Adipose tissue (tissue), 3 donors: ENCODE data around the gene PANX1. TPM values are rescaled to one million over a fixed set of nuclear protein-coding genes. Genes with fewer than 3 reads are reported as not detected.
"Not testable (repeated sequence)": the region's sequence is repeated elsewhere in the genome, so short reads cannot be mapped to it uniquely, and the experiment has no call there.

Source experiments
- H3K27ac ChIP-seq: one replicate; pipeline ENCODE4 v1.5.1; 2013; ENCODE audit warnings: low read depth, low read length
- WGBS, 3 donors: extraction: QIAGEN DNeasy Blood & Tissue Kit; methylation state at CpG; one replicate each; pipeline ENCODE4 v1.1.7; 2013; 5-methylcytosine and 5-hydroxymethylcytosine counted together
- polyA plus RNA-seq, 3 donors: library from polyadenylated mRNA; stranded (reverse); fragments of 200-250 nt; gene quantifications; one replicate each; pipeline ENCODE4 v1.2.3, GENCODE V29; 2013
- donor health status: healthy with polysubstance abuse.
- donor health status: Bipolar disorder and iron deficiency.
- donor health status: healthy.

The PANX1 gene
- polyA plus RNA-seq = 10 to 100 TPM in 2 of 3 donors, 1 to 10 TPM in 1; 3.8 to 17.2 (median 10.1) TPM

DNA sequence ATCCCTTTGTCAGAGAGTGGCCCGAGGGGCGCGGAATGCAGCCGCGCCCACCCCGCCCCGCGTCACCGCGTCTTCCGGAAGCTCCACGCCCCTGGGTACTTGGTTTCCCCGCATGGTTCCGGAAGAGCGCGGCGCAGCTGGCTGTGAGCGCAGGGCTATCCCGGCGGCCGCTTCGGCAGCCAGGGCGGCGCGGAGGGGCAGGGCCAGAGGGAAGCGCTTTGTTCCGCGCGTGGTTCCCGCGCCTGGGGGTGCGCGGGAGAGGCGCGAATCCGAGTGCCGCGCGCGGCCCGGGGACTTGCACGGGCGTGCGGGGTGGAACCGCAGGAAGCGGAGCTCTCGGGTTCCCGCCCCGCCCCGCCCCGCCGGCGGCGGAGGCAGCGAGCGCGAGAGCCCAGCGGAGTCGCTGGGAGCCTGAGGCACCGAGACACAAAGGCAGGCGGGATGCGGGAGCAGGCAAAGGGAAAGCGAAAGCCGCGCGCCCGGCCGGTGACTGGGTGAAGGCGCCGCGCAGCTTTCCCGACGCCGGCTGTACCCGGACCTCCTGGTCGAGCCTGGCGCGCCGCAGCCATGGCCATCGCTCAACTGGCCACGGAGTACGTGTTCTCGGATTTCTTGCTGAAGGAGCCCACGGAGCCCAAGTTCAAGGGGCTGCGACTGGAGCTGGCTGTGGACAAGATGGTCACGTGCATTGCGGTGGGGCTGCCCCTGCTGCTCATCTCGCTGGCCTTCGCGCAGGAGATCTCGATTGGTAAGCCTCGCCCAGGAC lies at the start of gene PANX1:
Gene PANX1 (plus strand): TSS at position 96 of the 766 bp plus-strand sequence. CDS start 472 bp downstream, at position 568.
- 0% methylated on average over 81 to 92 of the region's 92 CpGs for WGBS, 3 donors

DNA sequence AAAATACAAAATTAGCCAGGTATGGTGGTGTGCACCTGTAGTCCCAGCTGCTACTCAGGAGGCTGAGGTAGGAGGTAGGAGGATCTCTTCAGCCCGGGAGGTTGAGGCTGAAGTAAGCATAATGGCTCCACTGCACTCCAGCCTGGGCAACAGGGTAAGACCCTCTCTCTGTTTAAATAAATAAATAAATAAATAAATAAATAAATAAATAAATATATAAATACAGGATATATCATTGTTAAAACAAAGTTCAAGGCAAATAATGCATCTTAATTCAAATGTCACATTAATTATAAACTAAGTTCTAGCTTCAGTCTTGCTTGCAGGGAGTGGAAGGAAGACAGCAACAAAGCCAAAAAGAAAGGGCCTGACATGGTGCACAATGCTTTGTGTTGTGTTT lies 44.5 kb upstream of the PANX1 start:
- no peak overlapping the region for H3K27ac ChIP-seq
- 89 to 97% (median 90%) methylated on average over 1 of the region's 1 CpG for WGBS, 3 donors

More for the DNA sequence above, at the start of gene PANX1:
- H3K27ac ChIP-seq = peak within 1 kb of the TSS; percentile 92

DNA sequence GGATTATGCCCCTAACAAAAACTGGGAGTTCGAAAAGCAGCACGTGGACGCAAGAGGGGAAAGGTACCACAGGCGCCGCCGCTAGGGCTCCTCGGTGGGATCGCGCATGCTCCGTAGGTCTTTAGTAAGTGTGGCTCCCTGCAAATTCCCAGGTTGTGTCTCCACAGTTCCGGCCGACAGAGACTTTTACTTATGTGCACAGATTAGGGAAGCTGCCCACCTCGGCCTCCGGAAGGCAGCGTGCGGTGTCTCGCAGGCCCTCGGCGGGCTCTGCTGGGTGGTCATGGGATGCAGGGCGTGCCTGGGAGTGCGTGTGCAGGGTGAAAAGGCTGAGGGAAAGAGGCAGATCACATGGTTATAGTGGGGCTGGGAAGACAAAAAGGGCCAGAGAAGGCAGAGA lies 39.7 kb upstream of the PANX1 start:
- H3K27ac ChIP-seq = no peak overlapping the region
- 86 to 90% (median 88%) methylated on average over 21 of the region's 21 CpGs for WGBS, 3 donors

GRCh38 chr11:94089341-94089740 lies 39.3 kb upstream of the PANX1 start:
- WGBS, 3 donors = 77 to 92% (median 87%) methylated on average over 6 of the region's 6 CpGs
- no peak overlapping the region for H3K27ac ChIP-seq

- WGBS, 3 donors = 46 to 86% (median 76%) methylated on average over 1 of the region's 1 CpG
- no peak overlapping the region for H3K27ac ChIP-seq
These were observed 38.2 kb upstream of the PANX1 start for GRCh38 chr11:94090401-94090800.

DNA sequence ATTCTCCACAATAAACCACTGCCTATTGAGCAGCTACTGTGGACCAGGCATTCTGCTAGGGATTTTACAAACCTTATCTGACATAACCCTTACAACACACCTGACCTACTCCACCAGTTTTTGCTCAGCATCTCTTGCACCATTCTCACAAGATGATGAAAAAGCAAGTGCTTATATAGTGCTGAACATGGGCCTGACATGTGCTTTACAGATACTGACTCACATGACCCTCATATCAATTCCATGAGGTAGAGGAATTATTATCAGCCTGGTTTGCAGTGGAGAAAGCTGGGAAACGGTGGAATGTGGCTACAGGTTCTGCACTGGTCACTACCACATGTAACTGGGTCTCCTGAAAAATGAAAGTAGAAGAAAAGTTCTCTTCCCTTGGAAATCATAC lies 37.5 kb upstream of the PANX1 start:
- 73 to 75% (median 73%) methylated on average over 1 of the region's 1 CpG for WGBS, 3 donors
- H3K27ac ChIP-seq = no peak overlapping the region

DNA sequence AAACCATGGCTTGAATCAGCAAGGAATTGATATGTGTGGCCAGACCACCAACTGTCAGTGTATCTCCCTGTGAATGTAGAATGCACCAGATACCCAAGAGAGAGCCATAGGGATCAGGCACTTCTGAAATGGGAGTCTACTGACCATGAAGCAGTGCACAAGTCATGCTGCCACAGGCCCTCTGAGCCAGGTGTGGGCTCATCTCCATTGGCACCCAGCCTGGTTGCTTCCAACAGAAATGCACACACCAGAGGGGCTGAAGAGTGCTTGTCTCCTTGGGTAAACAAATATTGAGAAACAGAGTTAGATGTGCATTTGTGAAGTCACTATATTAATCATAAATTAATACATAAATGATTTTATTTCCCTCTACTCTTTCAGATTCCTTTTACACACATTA lies 28.4 kb upstream of the PANX1 start:
- no peak overlapping the region for H3K27ac ChIP-seq

DNA sequence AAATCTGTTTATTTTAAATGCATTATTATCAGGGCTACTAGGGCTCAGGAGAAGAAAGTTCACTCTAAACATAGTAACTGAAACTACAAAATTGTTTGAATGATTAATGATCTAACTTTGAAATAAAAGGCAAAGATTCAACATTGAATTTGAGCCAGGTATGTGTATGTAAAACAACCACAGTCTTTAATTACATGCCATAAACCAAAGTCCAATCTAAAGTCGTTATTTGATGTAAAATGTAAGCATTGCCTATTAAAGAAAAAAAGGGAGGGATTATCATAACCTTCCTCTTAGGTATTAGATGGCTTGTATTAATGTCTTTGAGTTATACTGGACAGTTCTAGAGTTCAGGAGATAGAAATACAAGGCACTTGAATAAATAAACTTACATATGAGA lies 25.2 kb upstream of the PANX1 start:
- WGBS, 3 donors = 46 to 69% (median 58%) methylated on average over 1 of the region's 1 CpG
- no peak overlapping the region for H3K27ac ChIP-seq

DNA sequence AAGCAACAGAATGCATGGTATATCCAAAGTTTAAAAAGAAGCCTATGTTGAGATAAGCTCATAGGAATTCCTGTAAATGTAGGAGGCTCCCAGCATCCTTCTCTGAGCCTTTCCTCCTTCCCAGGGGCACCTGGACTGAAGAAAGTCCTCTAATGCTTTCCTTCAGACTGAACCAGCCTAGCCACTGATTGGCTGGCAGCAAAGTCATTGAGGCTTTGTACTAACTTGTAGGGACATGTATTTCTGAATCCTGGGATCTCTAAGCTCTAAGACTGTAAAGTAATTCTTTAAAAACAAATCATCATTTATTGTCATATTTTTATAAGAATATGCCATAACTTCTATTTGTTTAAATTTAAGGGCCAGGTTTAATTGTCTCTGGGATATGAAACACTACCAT lies 23.9 kb upstream of the PANX1 start:
- no peak overlapping the region for H3K27ac ChIP-seq

DNA sequence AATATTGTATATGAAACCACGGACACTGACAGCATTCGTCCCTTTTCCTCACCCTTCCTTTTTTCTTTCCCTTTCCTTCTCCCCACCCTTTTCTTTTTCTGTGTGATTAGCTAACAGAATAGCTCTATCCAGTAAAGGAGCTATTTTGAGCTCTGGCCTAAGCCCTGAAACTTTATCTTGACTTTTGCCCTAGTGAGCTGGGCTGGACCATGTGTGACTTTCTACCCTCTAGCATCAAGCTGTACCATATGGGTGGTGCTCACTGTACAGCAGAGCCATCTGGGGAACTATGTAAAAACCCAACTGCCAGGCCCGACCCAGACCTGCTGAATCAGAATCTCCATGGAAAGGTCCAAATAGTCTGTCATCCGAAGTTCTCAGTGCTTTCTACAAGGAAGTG lies 21.9 kb upstream of the PANX1 start:
- H3K27ac ChIP-seq = no peak overlapping the region
- WGBS, 3 donors = 86 to 94% (median 88%) methylated on average over 4 of the region's 4 CpGs

- no peak overlapping the region for H3K27ac ChIP-seq
- WGBS, 3 donors = 89 to 100% (median 90%) methylated on average over 1 of the region's 1 CpG
These were observed 21.3 kb upstream of the PANX1 start for GRCh38 chr11:94107363-94107762.

DNA sequence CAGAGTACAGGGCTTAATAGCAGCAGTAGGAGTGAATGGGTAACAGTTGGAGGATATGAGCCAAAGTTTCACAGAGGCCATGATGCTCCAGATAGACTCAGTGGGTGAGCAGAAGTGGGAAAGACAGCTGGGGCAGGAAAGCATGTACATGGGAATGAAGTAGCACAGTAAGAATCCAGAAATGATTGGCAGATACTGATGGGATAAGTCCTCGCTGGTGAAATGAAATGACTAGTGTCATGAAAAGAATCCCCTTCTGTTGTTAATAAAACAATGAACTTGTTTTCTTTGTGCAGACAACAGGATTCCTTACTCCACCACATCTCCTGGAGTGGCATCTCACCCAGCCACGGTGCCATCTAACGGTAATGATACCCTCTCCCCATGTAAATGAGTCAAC lies 17.4 kb upstream of the PANX1 start:
- 88 to 91% (median 89%) methylated on average over 3 of the region's 3 CpGs for WGBS, 3 donors
- no peak overlapping the region for H3K27ac ChIP-seq

GRCh38 chr11:94111660-94112059 lies 17.0 kb upstream of the PANX1 start:
- H3K27ac ChIP-seq = no peak overlapping the region
- WGBS, 3 donors = 45 to 59% (median 47%) methylated on average over 3 of the region's 3 CpGs

GRCh38 chr11:94112206-94112953 lies 16.3 kb upstream of the PANX1 start:
- WGBS, 3 donors = 49 to 64% (median 57%) methylated on average over 1 of the region's 1 CpG
- H3K27ac ChIP-seq = no peak overlapping the region

GRCh38 chr11:94117197-94117574 lies 11.5 kb upstream of the PANX1 start:
- WGBS, 3 donors = 79 to 90% (median 84%) methylated on average over 1 of the region's 1 CpG
- no peak overlapping the region for H3K27ac ChIP-seq

DNA sequence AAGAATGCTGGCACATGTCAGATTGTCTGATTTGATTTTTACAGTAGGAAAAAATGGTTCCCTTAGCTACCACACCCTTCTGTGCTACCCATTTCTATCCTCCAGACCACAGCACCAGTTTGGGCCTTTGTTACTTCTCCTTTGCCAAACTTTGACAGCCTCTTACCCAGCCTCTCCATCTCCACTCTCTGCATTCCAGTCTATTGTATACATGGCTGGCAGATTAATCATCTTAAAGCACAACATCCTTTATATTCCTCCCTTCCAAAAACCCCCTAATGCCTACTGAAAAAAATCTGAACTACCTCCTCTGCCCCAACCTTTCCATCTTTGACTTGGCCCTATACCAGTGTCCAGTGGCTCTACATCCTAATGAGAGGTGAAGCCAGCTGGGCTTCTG lies 10.8 kb upstream of the PANX1 start:
- H3K27ac ChIP-seq = no peak overlapping the region

DNA sequence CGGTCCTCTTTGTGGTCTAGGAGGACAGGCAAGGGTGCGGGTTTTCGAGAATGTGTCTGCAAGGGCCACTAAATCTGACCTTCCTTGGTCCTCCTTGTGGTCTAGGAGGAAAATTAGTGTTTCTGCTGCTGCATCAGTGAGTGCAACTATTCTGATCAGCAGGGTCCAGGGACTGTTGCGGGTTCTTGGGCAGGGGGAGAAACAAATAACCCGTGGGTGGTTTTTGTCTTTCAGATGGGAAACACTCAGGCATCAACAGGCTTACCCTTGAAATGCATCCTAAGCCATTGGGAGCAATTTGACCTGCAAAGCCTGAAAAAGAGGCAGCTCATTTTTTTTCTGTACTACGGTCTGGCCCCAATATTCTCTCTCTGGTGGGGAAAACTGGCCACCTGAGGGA lies 9.0 kb upstream of the PANX1 start:
- 75 to 94% (median 92%) methylated on average over 6 of the region's 6 CpGs for WGBS, 3 donors
- not testable (repeated sequence) for H3K27ac ChIP-seq

DNA sequence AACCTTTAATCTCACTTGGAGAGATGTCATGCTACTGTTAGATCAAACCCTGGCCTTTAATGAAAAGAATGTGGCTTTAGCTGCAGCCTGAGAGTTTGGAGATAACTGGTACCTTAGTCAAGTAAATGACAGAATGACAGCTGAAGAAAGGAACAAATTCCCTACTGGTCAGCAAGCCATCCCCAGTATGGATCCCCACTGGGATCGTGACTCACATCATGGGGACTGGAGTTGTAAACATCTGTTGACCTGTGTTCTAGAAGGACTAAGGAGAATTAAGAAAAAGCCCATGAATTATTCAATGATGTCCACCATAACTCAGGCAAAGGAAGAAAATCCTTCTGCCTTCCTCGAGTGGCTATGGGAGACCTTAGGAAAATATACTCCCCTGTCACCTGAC lies 8.1 kb upstream of the PANX1 start:
- not testable (repeated sequence) for H3K27ac ChIP-seq
- WGBS, 3 donors = 78 to 81% (median 80%) methylated on average over 2 of the region's 2 CpGs

DNA sequence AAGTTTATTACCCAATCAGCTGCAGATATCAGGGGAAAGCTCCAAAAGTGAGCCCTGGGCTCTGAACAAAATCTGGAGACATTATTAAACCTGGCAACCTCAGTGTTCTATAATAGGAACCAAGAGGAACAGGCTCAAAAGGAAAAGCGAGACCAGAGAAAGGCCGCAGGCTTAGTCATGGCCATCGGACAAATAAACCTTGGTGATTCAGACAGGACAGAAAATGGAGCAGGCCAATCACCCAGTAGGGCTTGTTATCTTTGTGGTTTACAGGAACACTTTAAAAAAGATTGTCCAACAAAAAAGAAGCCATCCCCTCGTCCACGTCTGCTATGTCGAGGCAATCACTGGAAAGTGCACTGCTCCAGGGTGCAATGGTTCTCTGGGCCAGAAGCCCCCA lies 7.7 kb upstream of the PANX1 start:
- 95 to 97% (median 96%) methylated on average over 6 of the region's 6 CpGs for WGBS, 3 donors
- no peak overlapping the region for H3K27ac ChIP-seq
